Liver (tissue), 9 donors: ENCODE measurements around the gene PSMD4. TPM values are rescaled to one million over a fixed set of nuclear protein-coding genes. Genes with fewer than 3 reads are reported as not detected.

Experiments
- DNase-seq: peaks from one replicate; pipeline ENCODE4 v3.0.0-alpha.2; 2017; ENCODE audit warnings: low spot score
- H3K27ac ChIP-seq, 2 donors: one replicate each; pipeline ENCODE4 v1.7.0; 2013; ENCODE audit warnings: inconsistent platforms in 2 of 2, low read length in 2 of 2, control low read depth in 1 of 2, low read depth in 1 of 2, mild to moderate bottlenecking in 1 of 2
- H3K27me3 ChIP-seq, 4 donors: one replicate each; pipeline versions ENCODE4 v1.6.1 to v1.7.0; 2013; ENCODE audit warnings: low read length in 3 of 4, inconsistent platforms in 1 of 4, mild to moderate bottlenecking in 1 of 4, moderate library complexity in 1 of 4; ENCODE audit not compliant: control insufficient read depth in 4 of 4, insufficient read depth in 4 of 4
- H3K36me3 ChIP-seq, 4 donors: one replicate each; pipeline versions ENCODE4 v1.6.1 to v1.7.0; 2013; ENCODE audit warnings: low read length in 3 of 4, mild to moderate bottlenecking in 3 of 4, low read depth in 1 of 4, moderate library complexity in 1 of 4; ENCODE audit not compliant: control insufficient read depth in 4 of 4, insufficient read depth in 3 of 4
- H3K4me1 ChIP-seq, 4 donors: one replicate each; pipeline versions ENCODE4 v1.6.1 to v1.7.0; 2013; ENCODE audit warnings: low read length in 3 of 4, mild to moderate bottlenecking in 3 of 4, moderate library complexity in 1 of 4; ENCODE audit not compliant: control insufficient read depth in 4 of 4, insufficient read depth in 4 of 4
- H3K4me3 ChIP-seq, 3 donors: one replicate each; pipeline versions ENCODE4 v1.6.1 to v1.7.0; 2013; ENCODE audit warnings: low read length in 3 of 3, control low read depth in 1 of 3, low read depth in 1 of 3, mild to moderate bottlenecking in 1 of 3
- H3K9ac ChIP-seq, 2 donors: one replicate each; pipeline ENCODE4 v1.7.0; 2013; ENCODE audit warnings: low read length in 2 of 2, mild to moderate bottlenecking in 2 of 2, moderate library complexity in 2 of 2, control low read depth in 1 of 2, low read depth in 1 of 2
- H3K9me3 ChIP-seq, 4 donors: one replicate each; pipeline versions ENCODE4 v1.6.1 to v1.7.0; 2013; ENCODE audit warnings: low read length in 3 of 4; ENCODE audit not compliant: control insufficient read depth in 4 of 4
- EGR1 ChIP-seq, 2 donors: IDR thresholded peaks; 2 replicates each; pipeline ENCODE4 v1.6.1; 2016 to 2018; ENCODE audit warnings: antibody characterized with exemption in 2 of 2, low read depth in 2 of 2
- FOXA1 ChIP-seq: IDR thresholded peaks from 2 replicates; pipeline ENCODE4 v1.6.1; 2016; ENCODE audit warnings: antibody characterized with exemption
- FOXA2 ChIP-seq: IDR thresholded peaks from 2 replicates; pipeline ENCODE4 v1.6.1; 2016; ENCODE audit warnings: antibody characterized with exemption
- GABPA ChIP-seq, 2 donors: IDR thresholded peaks in 1 of 2; conservative IDR thresholded peaks in 1 of 2; 2 replicates each; pipeline ENCODE4 v1.6.1; 2016; ENCODE audit warnings: antibody characterized with exemption in 2 of 2, mild to moderate bottlenecking in 1 of 2, moderate library complexity in 1 of 2
- HNF4A ChIP-seq, 2 donors: conservative IDR thresholded peaks; 2 replicates each; pipeline ENCODE4 v1.6.1; 2016; ENCODE audit warnings: antibody characterized with exemption in 2 of 2, mild to moderate bottlenecking in 2 of 2
- HNF4G ChIP-seq: IDR thresholded peaks from 2 replicates; pipeline ENCODE4 v1.6.1; 2016; ENCODE audit warnings: antibody characterized with exemption
- JUND ChIP-seq, 2 donors: IDR thresholded peaks; 2 replicates each; pipeline ENCODE4 v1.6.1; 2016; ENCODE audit warnings: antibody characterized with exemption in 2 of 2
- NR2F2 ChIP-seq: IDR thresholded peaks from 2 replicates; pipeline ENCODE4 v1.6.1; 2016; ENCODE audit warnings: antibody characterized with exemption
- RAD21 ChIP-seq, 2 donors: IDR thresholded peaks; 2 replicates each; pipeline ENCODE4 v1.6.1; 2016; ENCODE audit warnings: antibody characterized with exemption in 2 of 2, mild to moderate bottlenecking in 2 of 2
- RXRA ChIP-seq, 2 donors: IDR thresholded peaks; 2 replicates each; pipeline ENCODE4 v1.6.1; 2017 to 2018; ENCODE audit warnings: antibody characterized with exemption in 2 of 2, mild to moderate bottlenecking in 1 of 2
- SP1 ChIP-seq: IDR thresholded peaks from 2 replicates; pipeline ENCODE4 v1.6.1; 2018; ENCODE audit warnings: antibody characterized with exemption, mild to moderate bottlenecking
- TAF1 ChIP-seq: conservative IDR thresholded peaks from 2 replicates; pipeline ENCODE4 v1.6.1; 2016; ENCODE audit warnings: antibody characterized with exemption, mild to moderate bottlenecking
- YY1 ChIP-seq: IDR thresholded peaks from 2 replicates; pipeline ENCODE4 v1.6.1; 2016; ENCODE audit warnings: antibody characterized with exemption, mild to moderate bottlenecking
- WGBS: extraction: QIAGEN DNeasy Blood & Tissue Kit; methylation state at CpG from one replicate; pipeline ENCODE4 v1.1.7; 2013; 5-methylcytosine and 5-hydroxymethylcytosine counted together
- polyA plus RNA-seq, 2 donors: library from polyadenylated mRNA; stranded (reverse) in 1 of 2; unstranded in 1 of 2; fragments of 200-250 nt in 1 of 2; fragments of >200 nt in 1 of 2; fragmentation: Nextera tagmentation in 1 of 2; extraction: Ambion mirVana in 1 of 2; gene quantifications; one replicate each; pipeline versions ENCODE4 v1.2.1 to v1.2.3, GENCODE V29; 2013 to 2015
- total RNA-seq, 2 donors: library from RNA; depleted of rRNA; stranded (reverse); fragments of >200 nt; gene quantifications; one replicate each; pipeline ENCODE4 v1.2.3, GENCODE V29; 2014
- TF ChIP-seq, protein P1 (sequence below): fragments of 150-350 bp; IDR thresholded peaks from 2 replicates; pipeline ENCODE4 v1.5.1; 2017; ENCODE audit warnings: improper control_type of control experiment, low read depth, low read length; ENCODE audit not compliant: missing input control
- TF ChIP-seq, protein P2 (sequence below): IDR thresholded peaks from 2 replicates; pipeline ENCODE4 v1.6.1; 2016; ENCODE audit warnings: antibody characterized with exemption
- TF ChIP-seq, protein P3 (sequence below): IDR thresholded peaks from 2 replicates; pipeline ENCODE4 v1.6.1; 2016; ENCODE audit warnings: antibody characterized with exemption
- TF ChIP-seq, protein P4 (sequence below): IDR thresholded peaks from 2 replicates; pipeline ENCODE4 v1.6.1; 2016; ENCODE audit warnings: antibody characterized with exemption
- TF ChIP-seq, protein P5 (sequence below): IDR thresholded peaks from 2 replicates; pipeline ENCODE4 v1.6.1; 2016; ENCODE audit warnings: antibody characterized with exemption, mild to moderate bottlenecking
- donor health status: healthy.
- donor health status: healthy.
- donor health status: healthy.
- donor health status: healthy.
- donor health status: healthy.

Gene PSMD4
- total and polyA plus RNA-seq, 4 donors, result 77.7 to 108 (median 87.0) TPM

DNA sequence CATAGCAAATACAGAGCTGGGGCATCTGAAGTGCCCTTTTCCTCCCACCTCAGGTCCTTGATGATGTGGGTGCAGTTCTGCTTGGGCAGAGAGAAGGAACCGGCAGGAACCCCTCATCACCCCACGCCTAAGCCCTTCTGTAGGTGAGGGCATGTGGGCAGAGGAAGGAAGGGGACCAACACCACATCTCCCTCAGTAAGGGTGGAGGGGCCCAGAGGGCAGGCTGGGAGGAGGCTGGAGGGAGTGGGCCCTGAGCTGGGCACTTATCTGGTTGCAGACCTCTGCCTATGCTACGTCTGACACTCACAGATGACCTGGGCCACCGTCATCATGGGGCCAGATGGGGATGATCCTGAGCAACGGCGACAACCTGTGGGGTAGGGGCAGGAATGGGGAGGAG, 38.6 kb downstream of the PSMD4 start:
- DNase-seq, result no peak
- H3K4me3 ChIP-seq, result no peak overlapping the region
- no peak overlapping the region for H3K9ac ChIP-seq
- TF ChIP-seq JUND (IDR thresholded peaks at IDR 0.05) (no peak), HNF4A (conservative IDR thresholded peaks at IDR 0.05) (no peak), RAD21 (IDR thresholded peaks at IDR 0.05) (no peak), YY1 (no peak), NR2F2 (no peak), HNF4G (no peak), FOXA2 (no peak), EGR1 (IDR thresholded peaks at IDR 0.05; ENCODE audit: low read depth in 2 of 2) (no peak), TAF1 (no peak)
- TF ChIP-seq, protein P1, sequence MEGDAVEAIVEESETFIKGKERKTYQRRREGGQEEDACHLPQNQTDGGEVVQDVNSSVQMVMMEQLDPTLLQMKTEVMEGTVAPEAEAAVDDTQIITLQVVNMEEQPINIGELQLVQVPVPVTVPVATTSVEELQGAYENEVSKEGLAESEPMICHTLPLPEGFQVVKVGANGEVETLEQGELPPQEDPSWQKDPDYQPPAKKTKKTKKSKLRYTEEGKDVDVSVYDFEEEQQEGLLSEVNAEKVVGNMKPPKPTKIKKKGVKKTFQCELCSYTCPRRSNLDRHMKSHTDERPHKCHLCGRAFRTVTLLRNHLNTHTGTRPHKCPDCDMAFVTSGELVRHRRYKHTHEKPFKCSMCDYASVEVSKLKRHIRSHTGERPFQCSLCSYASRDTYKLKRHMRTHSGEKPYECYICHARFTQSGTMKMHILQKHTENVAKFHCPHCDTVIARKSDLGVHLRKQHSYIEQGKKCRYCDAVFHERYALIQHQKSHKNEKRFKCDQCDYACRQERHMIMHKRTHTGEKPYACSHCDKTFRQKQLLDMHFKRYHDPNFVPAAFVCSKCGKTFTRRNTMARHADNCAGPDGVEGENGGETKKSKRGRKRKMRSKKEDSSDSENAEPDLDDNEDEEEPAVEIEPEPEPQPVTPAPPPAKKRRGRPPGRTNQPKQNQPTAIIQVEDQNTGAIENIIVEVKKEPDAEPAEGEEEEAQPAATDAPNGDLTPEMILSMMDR, result no peak
- TF ChIP-seq, protein P2, sequence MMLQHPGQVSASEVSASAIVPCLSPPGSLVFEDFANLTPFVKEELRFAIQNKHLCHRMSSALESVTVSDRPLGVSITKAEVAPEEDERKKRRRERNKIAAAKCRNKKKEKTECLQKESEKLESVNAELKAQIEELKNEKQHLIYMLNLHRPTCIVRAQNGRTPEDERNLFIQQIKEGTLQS, result no peak
- peaks cover 26 to 87% (median 50%) of the 10 kb centered on the region in 4 donors for H3K36me3 ChIP-seq
- 91% methylated on average over 6 of the region's 6 CpGs for WGBS
- no peaks in the 10 kb centered on the region for H3K9me3 ChIP-seq
- no peaks in the 10 kb centered on the region for H3K4me1 ChIP-seq
- no peaks in the 10 kb centered on the region for H3K27me3 ChIP-seq
- H3K27ac ChIP-seq, result no peak overlapping the region

DNA sequence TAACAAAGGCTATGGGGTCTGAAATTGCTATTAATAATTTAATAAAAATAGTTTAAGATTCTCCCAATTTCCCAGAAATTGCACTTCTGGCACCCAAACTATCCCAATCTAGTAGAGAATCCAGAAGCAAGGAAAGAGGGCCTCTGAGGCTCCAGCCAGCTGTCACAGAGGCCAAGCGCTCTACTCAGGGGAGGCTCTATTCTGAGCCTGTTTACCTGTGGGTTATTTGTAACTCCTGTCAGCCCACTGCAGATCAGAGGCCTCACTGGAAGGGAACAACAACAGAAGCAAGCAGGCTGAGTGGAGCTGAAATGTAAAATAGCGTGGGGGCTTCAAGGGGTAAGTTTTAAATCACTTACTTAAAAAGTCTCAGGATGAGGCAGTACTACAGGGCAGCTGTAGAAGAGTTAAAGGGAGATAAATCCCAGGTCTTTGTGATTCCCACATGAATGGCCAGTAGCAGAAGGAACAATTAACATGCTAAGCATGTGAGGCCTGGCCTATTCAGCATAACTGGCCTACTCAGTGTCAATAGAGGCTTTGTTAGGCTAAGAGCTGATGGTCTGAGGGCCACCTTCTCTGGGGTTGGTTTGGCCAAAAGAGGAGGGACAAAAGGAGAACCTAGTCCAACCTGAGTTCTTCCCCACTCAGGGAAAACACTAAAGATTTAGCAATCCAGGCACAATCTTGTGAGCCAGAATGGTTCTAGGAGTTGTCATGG, 40.4 kb downstream of the PSMD4 start:
- 95% methylated on average over 2 of the region's 2 CpGs for WGBS
- Histone ChIP-seq H3K27me3 (no peaks in the 10 kb centered on the region), H3K27ac (no peak overlapping the region), H3K36me3 (peaks cover 26 to 90% (median 57%) of the 10 kb centered on the region in 4 donors), H3K9ac (no peak overlapping the region), H3K4me3 (no peak overlapping the region), H3K4me1 (no peaks in the 10 kb centered on the region), H3K9me3 (no peaks in the 10 kb centered on the region)
- TF ChIP-seq, protein P3, sequence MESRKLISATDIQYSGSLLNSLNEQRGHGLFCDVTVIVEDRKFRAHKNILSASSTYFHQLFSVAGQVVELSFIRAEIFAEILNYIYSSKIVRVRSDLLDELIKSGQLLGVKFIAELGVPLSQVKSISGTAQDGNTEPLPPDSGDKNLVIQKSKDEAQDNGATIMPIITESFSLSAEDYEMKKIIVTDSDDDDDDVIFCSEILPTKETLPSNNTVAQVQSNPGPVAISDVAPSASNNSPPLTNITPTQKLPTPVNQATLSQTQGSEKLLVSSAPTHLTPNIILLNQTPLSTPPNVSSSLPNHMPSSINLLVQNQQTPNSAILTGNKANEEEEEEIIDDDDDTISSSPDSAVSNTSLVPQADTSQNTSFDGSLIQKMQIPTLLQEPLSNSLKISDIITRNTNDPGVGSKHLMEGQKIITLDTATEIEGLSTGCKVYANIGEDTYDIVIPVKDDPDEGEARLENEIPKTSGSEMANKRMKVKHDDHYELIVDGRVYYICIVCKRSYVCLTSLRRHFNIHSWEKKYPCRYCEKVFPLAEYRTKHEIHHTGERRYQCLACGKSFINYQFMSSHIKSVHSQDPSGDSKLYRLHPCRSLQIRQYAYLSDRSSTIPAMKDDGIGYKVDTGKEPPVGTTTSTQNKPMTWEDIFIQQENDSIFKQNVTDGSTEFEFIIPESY, result no peak
- TF ChIP-seq EGR1 (IDR thresholded peaks at IDR 0.05; ENCODE audit: low read depth in 2 of 2), result no peak
- no peak for TF ChIP-seq RXRA (IDR thresholded peaks at IDR 0.05)
- no peak for TF ChIP-seq FOXA2
- TF ChIP-seq YY1, result no peak
- TF ChIP-seq, protein P4, sequence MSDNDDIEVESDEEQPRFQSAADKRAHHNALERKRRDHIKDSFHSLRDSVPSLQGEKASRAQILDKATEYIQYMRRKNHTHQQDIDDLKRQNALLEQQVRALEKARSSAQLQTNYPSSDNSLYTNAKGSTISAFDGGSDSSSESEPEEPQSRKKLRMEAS, result no peak
- TF ChIP-seq SP1, result no peak
- TF ChIP-seq, protein P5, sequence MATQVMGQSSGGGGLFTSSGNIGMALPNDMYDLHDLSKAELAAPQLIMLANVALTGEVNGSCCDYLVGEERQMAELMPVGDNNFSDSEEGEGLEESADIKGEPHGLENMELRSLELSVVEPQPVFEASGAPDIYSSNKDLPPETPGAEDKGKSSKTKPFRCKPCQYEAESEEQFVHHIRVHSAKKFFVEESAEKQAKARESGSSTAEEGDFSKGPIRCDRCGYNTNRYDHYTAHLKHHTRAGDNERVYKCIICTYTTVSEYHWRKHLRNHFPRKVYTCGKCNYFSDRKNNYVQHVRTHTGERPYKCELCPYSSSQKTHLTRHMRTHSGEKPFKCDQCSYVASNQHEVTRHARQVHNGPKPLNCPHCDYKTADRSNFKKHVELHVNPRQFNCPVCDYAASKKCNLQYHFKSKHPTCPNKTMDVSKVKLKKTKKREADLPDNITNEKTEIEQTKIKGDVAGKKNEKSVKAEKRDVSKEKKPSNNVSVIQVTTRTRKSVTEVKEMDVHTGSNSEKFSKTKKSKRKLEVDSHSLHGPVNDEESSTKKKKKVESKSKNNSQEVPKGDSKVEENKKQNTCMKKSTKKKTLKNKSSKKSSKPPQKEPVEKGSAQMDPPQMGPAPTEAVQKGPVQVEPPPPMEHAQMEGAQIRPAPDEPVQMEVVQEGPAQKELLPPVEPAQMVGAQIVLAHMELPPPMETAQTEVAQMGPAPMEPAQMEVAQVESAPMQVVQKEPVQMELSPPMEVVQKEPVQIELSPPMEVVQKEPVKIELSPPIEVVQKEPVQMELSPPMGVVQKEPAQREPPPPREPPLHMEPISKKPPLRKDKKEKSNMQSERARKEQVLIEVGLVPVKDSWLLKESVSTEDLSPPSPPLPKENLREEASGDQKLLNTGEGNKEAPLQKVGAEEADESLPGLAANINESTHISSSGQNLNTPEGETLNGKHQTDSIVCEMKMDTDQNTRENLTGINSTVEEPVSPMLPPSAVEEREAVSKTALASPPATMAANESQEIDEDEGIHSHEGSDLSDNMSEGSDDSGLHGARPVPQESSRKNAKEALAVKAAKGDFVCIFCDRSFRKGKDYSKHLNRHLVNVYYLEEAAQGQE, result no peak
- no peak for TF ChIP-seq HNF4A (conservative IDR thresholded peaks at IDR 0.05)
- no peak for TF ChIP-seq GABPA (IDR thresholded peaks at IDR 0.05 in 1 of 2, conservative IDR thresholded peaks at IDR 0.05 in 1 of 2)
- TF ChIP-seq FOXA1, result no peak
- TF ChIP-seq NR2F2, result no peak
- TF ChIP-seq, protein P1, result no peak
- no peak for TF ChIP-seq HNF4G
- no peak for TF ChIP-seq JUND (IDR thresholded peaks at IDR 0.05)
- TF ChIP-seq, protein P2, result no peak
- TF ChIP-seq TAF1, result no peak
- no peak for DNase-seq
